ENCODE data around the gene ELOVL4.

ELOVL4 gene

DNA sequence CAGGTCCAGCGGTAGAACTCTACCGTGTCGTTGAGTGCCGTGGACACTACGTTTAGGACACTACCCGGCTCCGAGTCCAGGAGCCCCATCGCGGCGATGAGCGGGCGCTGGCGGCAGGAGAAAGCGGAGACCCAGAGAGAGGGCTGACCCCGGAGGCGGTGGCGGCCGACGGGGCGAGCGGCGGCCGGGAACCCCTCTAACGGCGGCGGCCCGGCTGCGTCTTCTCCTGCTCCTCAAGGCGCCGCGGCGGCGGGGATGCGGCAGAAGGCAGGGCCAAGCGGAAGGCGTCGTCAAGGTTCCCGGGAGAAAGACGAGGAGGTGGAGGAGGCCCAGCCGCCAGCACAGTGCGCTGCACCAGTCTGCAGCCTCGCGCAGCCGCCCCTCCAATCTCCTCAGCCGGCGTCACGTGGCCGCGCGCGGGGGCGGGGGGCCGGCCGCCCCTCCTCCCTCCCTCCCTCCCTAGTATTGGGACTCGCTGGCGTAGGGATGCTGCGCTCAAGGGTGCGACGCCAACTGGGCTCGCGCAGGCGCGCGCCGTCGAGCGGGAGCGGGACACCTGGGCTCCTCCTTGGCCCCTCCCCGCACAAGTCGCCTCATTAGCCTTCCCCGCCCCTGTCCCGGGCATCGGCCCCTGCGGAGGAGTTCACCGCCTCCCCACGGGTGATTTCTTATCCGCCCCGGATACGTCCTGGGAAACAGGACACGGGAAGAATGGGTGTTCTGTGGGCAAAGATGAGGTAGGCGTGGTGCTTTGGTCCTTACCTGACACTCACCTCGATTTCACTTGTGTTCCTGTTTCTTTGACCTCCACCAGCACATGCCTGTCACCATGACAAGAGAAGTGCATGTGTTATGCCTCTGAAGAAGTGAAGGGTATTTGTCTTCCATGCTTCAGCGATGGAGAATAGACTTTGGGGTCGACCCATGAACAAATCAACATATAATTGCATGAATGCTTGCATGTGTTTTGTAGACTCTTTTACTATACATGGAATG is at the start of gene ELOVL4:
Gene ELOVL4, minus strand, starts transcription at position 363 of the 996 bp plus-strand sequence. Its CDS starts 274 bp downstream, at position 89.
- no peaks in the 10 kb centered on the region for H3K36me3 ChIP-seq (ENCODE audit: control insufficient read depth, insufficient read depth, low read length)
- H3K9me3 ChIP-seq (ENCODE audit: control insufficient read depth, insufficient read depth, low read length), result no peaks in the 10 kb centered on the region
- H3K27ac ChIP-seq (ENCODE audit: low read depth, low read length), result no peak within 1 kb of the TSS
- peaks cover 37% of the 10 kb centered on the region for H3K4me1 ChIP-seq (ENCODE audit: control insufficient read depth, insufficient read depth, low read length)
- peak within 1 kb of the TSS; percentile 88 for H3K4me3 ChIP-seq (ENCODE audit: low read depth, low read length)
- no peaks in the 10 kb centered on the region; the same call in 1 of the 2 replicates for H3K27me3 ChIP-seq (ENCODE audit: control insufficient read depth, insufficient read depth, low read length)
- H3K9ac ChIP-seq (ENCODE audit: low read depth, low read length), result no peak within 1 kb of the TSS; the same call in 1 of the 2 replicates

DNA sequence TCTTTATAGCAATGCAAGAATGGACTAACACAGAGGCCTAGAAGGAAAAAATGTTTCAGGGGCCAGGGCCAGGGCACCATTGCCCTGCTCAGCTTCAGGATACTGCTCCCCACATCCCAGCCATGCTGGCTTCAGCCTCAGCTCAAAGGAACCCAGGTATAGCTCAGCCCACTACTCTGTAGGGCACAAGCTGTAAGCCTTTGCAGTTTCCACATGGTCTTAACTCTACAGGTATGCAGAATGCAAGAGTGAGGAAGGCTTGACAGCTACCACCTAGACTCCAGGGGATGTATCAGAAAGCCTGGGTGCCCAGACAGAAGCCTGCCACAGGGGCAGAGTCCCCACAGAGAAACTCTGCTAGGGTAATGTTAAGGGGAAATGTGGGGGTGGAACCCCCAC is 46.6 kb upstream of the ELOVL4 start:
- Histone ChIP-seq H3K9me3 (ENCODE audit: control insufficient read depth, insufficient read depth, low read length) (no peaks in the 10 kb centered on the region), H3K4me1 (ENCODE audit: control insufficient read depth, insufficient read depth, low read length) (peaks cover 20% of the 10 kb centered on the region), H3K9ac (ENCODE audit: low read depth, low read length) (no peak overlapping the region), H3K36me3 (ENCODE audit: control insufficient read depth, insufficient read depth, low read length) (no peaks in the 10 kb centered on the region), H3K4me3 (ENCODE audit: low read depth, low read length) (no peak overlapping the region), H3K27me3 (ENCODE audit: control insufficient read depth, insufficient read depth, low read length) (no peaks in the 10 kb centered on the region), H3K27ac (ENCODE audit: low read depth, low read length) (no peak overlapping the region)

- H3K36me3 ChIP-seq (ENCODE audit: control insufficient read depth, insufficient read depth, low read length), result no peaks in the 10 kb centered on the region
- no peak overlapping the region for H3K27ac ChIP-seq (ENCODE audit: low read depth, low read length)
- no peaks in the 10 kb centered on the region for H3K9me3 ChIP-seq (ENCODE audit: control insufficient read depth, insufficient read depth, low read length)
- H3K27me3 ChIP-seq (ENCODE audit: control insufficient read depth, insufficient read depth, low read length), result no peaks in the 10 kb centered on the region
- H3K4me3 ChIP-seq (ENCODE audit: low read depth, low read length), result peak overlapping the region; percentile 32; the same call in 1 of the 2 replicates
- peaks cover 20% of the 10 kb centered on the region for H3K4me1 ChIP-seq (ENCODE audit: control insufficient read depth, insufficient read depth, low read length)
- no peak overlapping the region for H3K9ac ChIP-seq (ENCODE audit: low read depth, low read length)
Measured at GRCh38 chr6:79993012-79993910, 45.9 kb upstream of the ELOVL4 start.

- H3K36me3 ChIP-seq (ENCODE audit: control insufficient read depth, insufficient read depth, low read length), result no peaks in the 10 kb centered on the region
- no peak overlapping the region for H3K9ac ChIP-seq (ENCODE audit: low read depth, low read length)
- H3K27ac ChIP-seq (ENCODE audit: low read depth, low read length), result no peak overlapping the region
- H3K4me1 ChIP-seq (ENCODE audit: control insufficient read depth, insufficient read depth, low read length), result peaks cover 20% of the 10 kb centered on the region
- H3K27me3 ChIP-seq (ENCODE audit: control insufficient read depth, insufficient read depth, low read length), result no peaks in the 10 kb centered on the region
- no peak overlapping the region for H3K4me3 ChIP-seq (ENCODE audit: low read depth, low read length)
- H3K9me3 ChIP-seq (ENCODE audit: control insufficient read depth, insufficient read depth, low read length), result no peaks in the 10 kb centered on the region
Measured at GRCh38 chr6:79989641-79990040, 42.3 kb upstream of the ELOVL4 start.

GRCh38 chr6:79985128-79985527 is 37.8 kb upstream of the ELOVL4 start:
- Histone ChIP-seq H3K4me1 (ENCODE audit: control insufficient read depth, insufficient read depth, low read length) (no peaks in the 10 kb centered on the region), H3K36me3 (ENCODE audit: control insufficient read depth, insufficient read depth, low read length) (no peaks in the 10 kb centered on the region), H3K4me3 (ENCODE audit: low read depth, low read length) (no peak overlapping the region), H3K9me3 (ENCODE audit: control insufficient read depth, insufficient read depth, low read length) (no peaks in the 10 kb centered on the region), H3K27me3 (ENCODE audit: control insufficient read depth, insufficient read depth, low read length) (no peaks in the 10 kb centered on the region), H3K9ac (ENCODE audit: low read depth, low read length) (no peak overlapping the region), H3K27ac (ENCODE audit: low read depth, low read length) (no peak overlapping the region)

GRCh38 chr6:79984261-79984660 is 36.9 kb upstream of the ELOVL4 start:
- no peaks in the 10 kb centered on the region for H3K27me3 ChIP-seq (ENCODE audit: control insufficient read depth, insufficient read depth, low read length)
- H3K9me3 ChIP-seq (ENCODE audit: control insufficient read depth, insufficient read depth, low read length), result no peaks in the 10 kb centered on the region
- H3K4me3 ChIP-seq (ENCODE audit: low read depth, low read length), result no peak overlapping the region
- H3K27ac ChIP-seq (ENCODE audit: low read depth, low read length), result no peak overlapping the region
- H3K36me3 ChIP-seq (ENCODE audit: control insufficient read depth, insufficient read depth, low read length), result no peaks in the 10 kb centered on the region
- no peaks in the 10 kb centered on the region for H3K4me1 ChIP-seq (ENCODE audit: control insufficient read depth, insufficient read depth, low read length)
- no peak overlapping the region for H3K9ac ChIP-seq (ENCODE audit: low read depth, low read length)

DNA sequence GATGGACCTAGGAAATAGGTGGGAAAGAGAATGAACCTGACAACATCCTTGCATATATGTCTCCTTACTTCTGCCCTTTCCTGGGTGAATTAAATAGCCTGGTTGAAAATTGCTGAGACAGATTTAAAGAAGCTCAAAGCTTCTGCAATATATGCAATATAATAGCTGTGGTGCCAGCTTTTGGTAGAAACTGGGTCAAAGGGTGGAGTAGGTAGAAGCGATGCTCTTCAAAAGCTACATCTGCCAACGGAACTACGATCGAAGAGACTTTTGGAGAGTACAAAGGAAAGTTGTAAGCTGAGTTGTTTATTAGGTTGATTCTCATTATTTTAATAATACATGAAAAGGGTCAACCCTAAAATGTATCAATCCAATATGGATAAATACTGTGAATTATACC is 34.3 kb upstream of the ELOVL4 start:
- no peak overlapping the region for H3K4me3 ChIP-seq (ENCODE audit: low read depth, low read length)
- no peak overlapping the region for H3K27ac ChIP-seq (ENCODE audit: low read depth, low read length)
- H3K27me3 ChIP-seq (ENCODE audit: control insufficient read depth, insufficient read depth, low read length), result no peaks in the 10 kb centered on the region
- no peaks in the 10 kb centered on the region for H3K36me3 ChIP-seq (ENCODE audit: control insufficient read depth, insufficient read depth, low read length)
- no peaks in the 10 kb centered on the region for H3K4me1 ChIP-seq (ENCODE audit: control insufficient read depth, insufficient read depth, low read length)
- no peaks in the 10 kb centered on the region for H3K9me3 ChIP-seq (ENCODE audit: control insufficient read depth, insufficient read depth, low read length)
- no peak overlapping the region for H3K9ac ChIP-seq (ENCODE audit: low read depth, low read length)

DNA sequence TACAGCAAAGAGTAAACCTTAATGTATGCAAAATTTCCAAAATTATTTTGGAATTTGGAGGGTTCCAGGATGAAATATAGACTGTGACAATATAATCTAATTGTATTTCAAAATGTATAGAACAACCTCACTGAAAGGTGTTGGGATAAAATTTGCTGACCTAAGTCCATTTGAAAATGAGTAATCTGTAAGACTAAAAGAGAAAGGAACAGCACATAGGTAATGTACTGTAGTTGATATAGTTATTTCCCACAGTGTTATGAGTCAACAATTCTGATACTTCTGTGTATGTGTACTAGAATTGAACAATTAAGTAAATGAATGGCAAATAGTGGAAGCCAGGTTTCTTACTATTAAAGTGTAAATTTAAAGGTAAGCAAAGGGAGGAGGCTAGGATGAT is 23.8 kb upstream of the ELOVL4 start:
- H3K4me3 ChIP-seq (ENCODE audit: low read depth, low read length), result no peak overlapping the region
- no peaks in the 10 kb centered on the region for H3K36me3 ChIP-seq (ENCODE audit: control insufficient read depth, insufficient read depth, low read length)
- no peaks in the 10 kb centered on the region for H3K4me1 ChIP-seq (ENCODE audit: control insufficient read depth, insufficient read depth, low read length)
- H3K27ac ChIP-seq (ENCODE audit: low read depth, low read length), result no peak overlapping the region
- no peak overlapping the region for H3K9ac ChIP-seq (ENCODE audit: low read depth, low read length)
- H3K27me3 ChIP-seq (ENCODE audit: control insufficient read depth, insufficient read depth, low read length), result no peaks in the 10 kb centered on the region
- peaks cover 11% of the 10 kb centered on the region for H3K9me3 ChIP-seq (ENCODE audit: control insufficient read depth, insufficient read depth, low read length)

- Histone ChIP-seq H3K4me3 (ENCODE audit: low read depth, low read length) (no peak overlapping the region), H3K9ac (ENCODE audit: low read depth, low read length) (no peak overlapping the region), H3K4me1 (ENCODE audit: control insufficient read depth, insufficient read depth, low read length) (no peaks in the 10 kb centered on the region), H3K27ac (ENCODE audit: low read depth, low read length) (no peak overlapping the region), H3K9me3 (ENCODE audit: control insufficient read depth, insufficient read depth, low read length) (peaks cover 13% of the 10 kb centered on the region), H3K36me3 (ENCODE audit: control insufficient read depth, insufficient read depth, low read length) (no peaks in the 10 kb centered on the region), H3K27me3 (ENCODE audit: control insufficient read depth, insufficient read depth, low read length) (no peaks in the 10 kb centered on the region)
Measured at GRCh38 chr6:79969784-79970183, 22.4 kb upstream of the ELOVL4 start.

GRCh38 chr6:79967178-79967577 is 19.8 kb upstream of the ELOVL4 start:
- no peak overlapping the region for H3K9ac ChIP-seq (ENCODE audit: low read depth, low read length)
- H3K9me3 ChIP-seq (ENCODE audit: control insufficient read depth, insufficient read depth, low read length), result peaks cover 13% of the 10 kb centered on the region
- no peak overlapping the region for H3K4me3 ChIP-seq (ENCODE audit: low read depth, low read length)
- no peaks in the 10 kb centered on the region for H3K4me1 ChIP-seq (ENCODE audit: control insufficient read depth, insufficient read depth, low read length)
- no peak overlapping the region for H3K27ac ChIP-seq (ENCODE audit: low read depth, low read length)
- H3K27me3 ChIP-seq (ENCODE audit: control insufficient read depth, insufficient read depth, low read length), result no peaks in the 10 kb centered on the region
- no peaks in the 10 kb centered on the region for H3K36me3 ChIP-seq (ENCODE audit: control insufficient read depth, insufficient read depth, low read length)
